GM21423 (cell line): ENCODE results near the gene A3GALT2.
"Not testable (repeated sequence)": the region's sequence is repeated elsewhere in the genome, so short reads cannot be mapped to it uniquely, and the experiment has no call there.

Experiments used
- ATAC-seq: cut with Tn5 transposase; IDR thresholded peaks from one replicate; pipeline ENCODE4 v1.9.1; 2021; ENCODE audit warnings: mild to moderate bottlenecking, moderate library complexity; ENCODE audit not compliant: unreplicated experiment

The A3GALT2 gene

DNA sequence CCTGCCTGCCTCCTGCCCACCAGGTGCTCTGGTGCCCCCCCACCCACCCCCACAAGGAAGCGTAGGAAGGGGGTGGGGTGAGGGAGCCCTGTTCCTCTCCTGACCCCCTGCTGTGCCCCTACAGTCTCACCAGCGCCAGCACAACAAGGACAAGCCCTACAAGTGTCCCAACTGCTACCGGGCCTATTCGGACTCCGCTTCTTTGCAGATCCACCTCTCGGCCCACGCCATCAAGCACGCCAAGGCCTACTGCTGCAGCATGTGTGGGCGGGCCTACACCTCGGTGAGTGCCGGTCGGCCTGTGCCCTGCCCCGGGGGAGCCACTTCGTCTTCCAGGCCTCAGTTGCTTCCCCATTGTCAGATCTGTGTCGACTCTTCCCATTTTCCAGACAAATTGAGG is 25.9 kb downstream of the A3GALT2 start:
- ATAC-seq = no peak

DNA sequence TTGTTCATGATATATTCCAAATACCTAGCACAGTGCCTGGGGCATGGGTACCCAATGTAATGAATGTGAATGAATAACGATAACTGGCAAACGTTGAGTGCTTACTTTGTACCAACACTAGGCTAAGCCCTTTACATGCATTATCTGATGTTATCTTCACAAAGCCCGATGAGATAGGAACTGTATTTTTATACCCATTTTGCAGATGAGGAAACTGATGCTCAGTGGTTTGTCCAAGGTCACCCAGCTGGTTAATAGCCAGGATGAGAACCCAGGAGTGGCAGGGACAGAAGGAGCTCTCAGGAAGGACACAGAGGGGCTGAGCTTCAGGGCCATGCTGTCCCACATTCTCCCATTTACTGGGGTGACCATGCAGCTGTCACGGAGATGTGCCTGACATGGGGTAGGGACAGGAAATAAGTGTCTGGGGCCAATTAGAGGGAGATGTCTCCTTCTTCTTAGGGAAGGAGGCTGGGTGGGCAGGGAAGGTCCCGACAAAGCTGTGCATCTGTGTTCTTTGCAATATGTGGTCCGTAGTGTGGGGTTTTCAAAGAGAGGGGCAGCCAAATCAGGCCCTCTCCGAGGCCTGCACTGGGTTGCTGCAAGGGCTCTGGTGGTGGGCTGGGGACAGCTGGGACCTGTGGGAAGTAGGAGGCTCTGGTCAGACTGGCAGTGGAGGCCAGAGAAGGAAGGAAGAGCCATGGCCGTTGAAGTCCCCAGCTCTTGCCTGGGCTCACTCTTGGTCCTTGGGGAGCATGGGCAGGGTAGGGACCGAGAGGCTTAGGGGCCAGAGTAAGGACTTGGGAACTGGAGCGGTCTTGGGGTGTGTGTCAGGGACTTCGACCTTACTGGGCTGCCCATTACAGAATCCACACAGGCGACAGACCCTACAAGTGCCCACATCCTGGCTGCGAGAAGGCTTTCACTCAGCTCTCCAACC is 26.6 kb downstream of the A3GALT2 start:
- no peak for ATAC-seq

DNA sequence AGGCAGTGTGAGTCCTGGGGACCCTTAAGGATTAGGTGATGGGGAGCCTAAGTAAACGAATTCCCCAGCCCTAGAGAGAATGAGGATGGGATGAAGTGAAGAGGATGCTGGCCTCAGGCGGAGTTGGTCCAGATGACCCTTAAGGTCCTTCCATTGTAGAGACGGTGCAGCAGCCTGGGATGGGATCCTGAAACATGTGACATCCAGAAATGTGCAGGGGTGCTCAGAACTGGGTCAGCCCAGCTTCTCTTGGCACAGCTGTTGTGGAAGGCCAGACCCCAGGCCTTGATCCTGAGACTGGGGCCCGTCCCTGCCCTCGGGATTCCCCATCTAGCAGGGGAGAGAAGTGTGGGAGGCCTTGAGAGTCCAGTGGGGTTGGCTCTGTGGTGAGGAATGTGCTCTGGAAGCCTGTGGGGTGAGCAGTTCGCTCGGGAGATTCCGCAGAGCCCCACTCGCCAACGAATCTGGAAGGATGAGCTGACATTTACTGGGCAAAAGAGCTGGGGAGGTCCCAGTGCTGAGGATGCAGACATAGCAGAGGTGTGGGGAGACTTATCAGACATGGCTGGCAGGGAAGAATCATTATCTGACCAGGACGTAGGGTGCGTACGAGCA is 28.1 kb downstream of the A3GALT2 start:
- ATAC-seq = no peak

DNA sequence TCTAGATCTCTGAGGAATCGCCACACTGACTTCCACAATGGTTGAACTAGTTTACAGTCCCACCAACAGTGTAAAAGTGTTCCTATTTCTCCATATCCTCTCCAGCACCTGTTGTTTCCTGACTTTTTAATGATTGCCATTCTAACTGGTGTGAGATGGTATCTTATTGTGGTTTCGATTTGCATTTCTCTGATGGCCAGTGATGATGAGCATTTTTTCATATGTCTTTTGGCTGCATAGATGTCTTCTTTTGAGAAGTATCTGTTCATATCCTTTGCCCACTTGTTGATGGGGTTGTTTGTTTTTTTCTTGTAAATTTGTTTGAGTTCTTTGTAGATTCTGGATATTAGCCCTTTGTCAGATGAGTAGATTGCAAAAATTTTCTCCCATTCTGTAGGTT is 30.3 kb downstream of the A3GALT2 start:
- not testable (repeated sequence) for ATAC-seq

DNA sequence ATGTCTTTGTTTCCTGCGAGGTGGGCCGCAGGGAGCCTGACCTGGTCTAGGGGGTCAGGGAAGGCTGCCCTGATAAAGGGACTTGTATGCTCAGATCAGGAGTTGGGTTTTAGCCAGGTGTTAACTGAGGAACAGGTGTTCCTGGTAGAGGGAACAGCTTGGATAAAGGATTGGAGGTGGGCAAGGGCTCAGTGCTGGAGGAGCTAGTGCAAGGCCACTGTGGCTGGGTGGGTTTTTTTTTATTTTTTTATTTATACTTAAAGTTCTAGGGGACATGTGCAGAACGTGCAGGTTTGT is 31.1 kb downstream of the A3GALT2 start:
- no peak for ATAC-seq

DNA sequence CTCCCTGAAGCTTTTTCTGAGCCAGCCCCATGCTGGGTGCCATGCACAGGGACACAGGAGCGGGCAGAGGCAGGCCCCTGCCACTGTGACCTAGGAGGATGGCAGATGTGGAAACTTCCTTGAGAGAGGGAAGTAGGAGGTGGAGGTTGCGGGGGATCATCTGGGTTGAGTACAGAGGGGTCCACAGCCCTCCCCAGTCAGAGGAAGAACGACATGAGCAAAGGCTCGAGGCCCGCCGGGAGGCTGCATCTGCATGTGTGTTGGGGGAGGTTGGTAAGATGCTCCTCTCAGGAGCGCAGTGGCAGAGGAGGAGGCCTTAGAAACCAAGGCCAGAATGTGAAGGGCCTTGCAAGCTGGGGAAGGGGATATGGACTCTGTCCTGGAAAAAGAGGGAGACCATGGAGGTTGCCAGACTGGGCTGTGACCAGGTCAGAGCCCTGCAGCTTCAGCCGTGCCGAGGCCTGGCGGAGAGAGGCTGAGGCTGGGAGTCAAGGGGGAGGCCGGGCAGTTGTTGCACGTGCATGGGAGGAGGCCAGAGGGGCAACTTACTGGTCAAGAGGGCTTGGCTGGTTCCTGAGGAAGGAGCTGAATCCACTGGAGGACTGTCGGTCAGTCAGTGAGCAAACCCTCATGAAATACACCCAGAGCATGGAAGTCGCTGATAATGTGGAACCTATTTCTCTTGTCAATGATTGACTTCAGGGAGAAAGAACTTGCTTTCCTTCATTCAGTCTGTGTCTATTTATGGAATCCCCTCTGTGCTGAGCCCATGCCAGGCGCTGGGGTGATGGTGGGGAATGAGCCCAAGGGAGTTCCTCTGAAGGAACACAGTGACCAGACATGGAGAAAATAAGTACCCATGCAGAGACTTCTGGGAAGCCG is 31.7 kb downstream of the A3GALT2 start:
- ATAC-seq = no peak

DNA sequence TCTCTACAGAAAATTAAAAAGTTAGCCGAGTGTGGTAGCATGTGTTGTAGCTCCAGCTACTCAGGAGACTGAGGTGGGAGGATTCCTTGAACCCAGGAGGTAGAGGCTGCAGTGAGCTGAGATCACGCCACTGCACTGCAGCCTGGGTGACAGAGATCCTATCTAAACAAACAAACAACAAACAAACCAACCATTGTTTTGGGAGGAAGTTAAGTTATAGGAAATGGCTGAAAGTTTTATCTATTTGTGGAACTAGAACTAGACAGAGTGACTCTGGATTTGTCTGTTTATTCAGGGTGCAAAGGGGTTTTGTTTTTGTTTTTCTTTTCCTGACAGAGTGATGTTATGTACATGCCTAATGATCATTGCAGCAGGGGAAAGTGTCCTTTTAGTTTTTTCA is 33.6 kb downstream of the A3GALT2 start:
- no peak for ATAC-seq

DNA sequence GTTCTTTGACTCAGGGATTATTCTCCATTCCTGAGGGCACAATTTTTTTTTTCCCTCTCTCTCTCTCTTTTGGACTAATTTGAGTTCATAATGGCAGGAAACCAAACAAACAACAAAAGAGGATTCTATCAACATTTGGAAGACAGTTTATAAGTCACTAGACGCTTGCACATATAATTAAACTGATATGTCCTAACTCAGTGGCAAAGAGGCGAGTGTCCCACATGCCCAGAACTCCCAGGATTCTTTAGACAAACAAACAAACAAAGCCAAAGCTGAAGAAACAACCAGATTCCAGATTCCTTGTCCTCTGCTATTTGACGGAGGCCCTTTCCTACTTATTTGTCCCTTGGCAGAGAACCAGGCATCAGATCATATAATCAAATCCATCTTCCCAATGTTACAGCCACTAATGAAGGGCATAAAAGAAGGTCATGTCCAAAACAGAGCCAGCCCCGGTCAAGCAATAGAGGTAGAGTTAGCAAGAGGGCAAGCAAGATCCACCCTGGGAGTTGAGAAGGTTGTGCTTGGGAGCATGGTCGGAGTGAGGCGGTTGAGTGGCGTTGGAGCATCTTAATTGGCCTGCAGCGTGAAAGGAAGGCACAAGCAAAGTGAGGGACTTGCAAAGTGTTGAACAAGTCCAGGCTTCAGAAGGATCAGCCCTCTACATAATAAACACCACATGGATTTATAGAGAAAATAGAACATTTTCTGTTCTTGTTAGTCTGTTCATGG is 34.3 kb downstream of the A3GALT2 start:
- ATAC-seq = no peak

DNA sequence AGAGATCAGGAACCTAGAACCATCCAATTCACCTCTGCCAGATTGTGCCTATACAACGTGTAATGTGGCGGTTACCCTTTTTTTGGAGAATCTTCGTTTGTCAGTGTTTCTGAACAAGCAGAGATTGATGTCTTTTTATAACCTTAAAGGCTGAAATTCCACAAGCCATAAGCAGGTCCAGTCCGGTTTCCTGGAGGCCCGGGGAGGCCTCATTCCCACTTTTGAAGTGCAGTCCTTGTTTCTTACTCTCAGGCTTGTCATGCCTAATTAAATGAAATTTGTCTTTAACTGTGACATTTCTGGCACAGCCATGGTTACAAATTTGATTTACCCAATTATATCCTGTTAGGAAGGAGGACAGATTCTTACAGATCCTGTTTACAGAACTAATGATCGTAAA is 36.8 kb downstream of the A3GALT2 start:
- no peak for ATAC-seq

DNA sequence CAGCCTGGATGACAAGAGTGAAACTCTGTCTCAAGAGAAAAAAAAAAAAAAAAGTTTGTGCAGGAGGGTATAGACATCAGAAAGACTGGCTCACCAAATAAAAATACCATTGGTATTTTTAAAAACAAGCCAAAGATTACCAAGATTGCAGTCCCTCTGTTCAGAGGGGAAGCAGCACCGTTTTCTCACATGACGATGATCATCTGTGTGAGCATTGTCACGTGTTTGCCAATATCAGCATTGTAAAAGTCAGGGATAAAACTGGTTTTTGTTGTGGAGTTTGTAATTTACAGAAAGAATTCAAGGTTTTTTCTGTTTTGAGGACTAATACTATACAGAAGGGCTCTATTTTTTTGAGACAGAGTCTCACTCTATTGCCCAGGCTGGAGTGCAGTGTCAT is 38.1 kb downstream of the A3GALT2 start:
- no peak for ATAC-seq

DNA sequence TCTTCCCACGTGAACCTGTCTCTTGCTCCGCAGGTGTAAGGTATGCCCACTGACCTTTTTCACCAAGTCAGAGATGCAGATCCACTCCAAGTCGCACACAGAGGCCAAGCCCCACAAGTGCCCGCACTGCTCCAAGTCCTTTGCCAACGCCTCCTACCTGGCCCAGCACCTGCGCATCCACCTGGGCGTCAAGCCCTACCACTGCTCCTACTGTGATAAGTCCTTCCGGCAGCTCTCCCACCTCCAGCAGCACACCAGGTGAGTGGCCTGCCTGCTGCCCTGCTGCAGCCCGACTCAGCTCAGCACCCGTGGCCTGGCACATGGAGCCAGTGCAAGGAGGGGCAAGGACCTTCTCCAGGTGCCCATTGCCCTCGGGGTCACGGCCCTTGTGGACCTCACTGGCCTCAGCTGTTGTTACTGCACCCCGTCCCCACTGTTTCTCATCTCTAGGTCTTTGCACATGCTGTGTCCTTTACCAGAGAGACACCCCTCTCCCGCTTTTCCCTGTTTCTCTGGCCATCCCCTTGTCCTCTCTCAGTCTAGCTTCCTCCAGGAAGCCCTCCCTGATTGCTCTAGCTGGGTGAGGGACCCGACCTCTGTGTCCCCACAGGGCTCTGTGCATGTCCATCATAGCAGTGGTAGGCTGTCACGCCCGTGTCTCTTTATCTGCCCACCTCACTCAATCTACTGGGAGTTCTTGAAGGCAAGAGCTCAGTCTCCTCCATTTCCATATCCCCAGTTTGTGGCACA is 39.2 kb downstream of the A3GALT2 start:
- no peak for ATAC-seq

DNA sequence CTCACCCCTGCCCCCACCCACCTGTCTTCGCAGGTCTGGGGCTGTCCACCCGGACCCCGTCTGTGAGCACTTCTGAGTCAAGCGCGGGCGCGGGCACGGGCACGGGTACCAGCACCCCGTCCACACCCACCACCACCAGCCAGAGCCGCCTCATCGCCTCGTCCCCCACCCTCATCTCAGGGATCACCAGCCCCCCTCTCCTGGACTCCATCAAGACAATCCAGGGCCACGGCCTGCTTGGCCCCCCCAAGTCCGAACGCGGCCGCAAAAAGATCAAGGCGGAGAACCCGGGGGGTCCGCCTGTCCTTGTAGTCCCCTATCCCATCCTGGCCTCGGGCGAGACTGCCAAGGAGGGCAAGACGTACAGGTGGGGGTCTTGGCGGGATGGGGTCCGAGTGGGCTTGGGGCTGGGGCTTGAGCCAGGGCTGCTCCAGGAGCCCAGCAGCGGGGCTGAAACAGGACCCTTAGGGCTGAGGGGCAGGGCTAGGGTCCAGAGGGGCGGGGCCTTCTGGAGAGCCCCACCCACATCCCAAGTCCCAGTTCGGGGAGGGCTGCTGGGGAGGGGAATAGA is 40.7 kb downstream of the A3GALT2 start:
- ATAC-seq = no peak

DNA sequence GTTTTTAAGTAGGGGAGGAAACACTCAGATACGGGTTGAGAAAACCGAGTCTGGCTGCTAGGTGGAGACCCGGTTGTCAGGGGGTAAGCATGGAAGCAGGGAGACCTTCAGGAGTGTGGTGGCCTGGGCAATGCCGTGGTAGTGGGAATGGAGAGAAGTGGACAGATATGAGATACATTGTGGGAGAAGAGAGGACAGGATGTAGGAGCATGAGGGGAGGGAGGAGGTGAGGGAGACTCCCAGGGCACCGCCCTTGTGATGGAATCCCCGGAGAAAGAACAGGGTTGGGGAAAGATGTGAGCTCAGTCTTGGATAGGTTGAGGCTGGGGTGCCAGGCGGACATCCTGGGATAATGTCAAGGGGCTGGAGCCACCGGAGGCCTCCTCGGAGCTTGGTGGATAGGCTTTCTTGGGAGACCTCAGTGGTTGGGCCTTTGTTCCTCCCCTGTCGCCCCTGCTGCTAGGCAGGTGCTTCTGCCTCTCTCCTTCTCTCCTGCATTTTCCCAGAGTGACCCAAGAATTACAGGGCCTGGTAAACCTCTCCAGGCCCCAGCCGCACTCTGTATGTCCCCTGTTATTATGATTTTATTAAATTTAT is 43.3 kb downstream of the A3GALT2 start:
- no peak for ATAC-seq

DNA sequence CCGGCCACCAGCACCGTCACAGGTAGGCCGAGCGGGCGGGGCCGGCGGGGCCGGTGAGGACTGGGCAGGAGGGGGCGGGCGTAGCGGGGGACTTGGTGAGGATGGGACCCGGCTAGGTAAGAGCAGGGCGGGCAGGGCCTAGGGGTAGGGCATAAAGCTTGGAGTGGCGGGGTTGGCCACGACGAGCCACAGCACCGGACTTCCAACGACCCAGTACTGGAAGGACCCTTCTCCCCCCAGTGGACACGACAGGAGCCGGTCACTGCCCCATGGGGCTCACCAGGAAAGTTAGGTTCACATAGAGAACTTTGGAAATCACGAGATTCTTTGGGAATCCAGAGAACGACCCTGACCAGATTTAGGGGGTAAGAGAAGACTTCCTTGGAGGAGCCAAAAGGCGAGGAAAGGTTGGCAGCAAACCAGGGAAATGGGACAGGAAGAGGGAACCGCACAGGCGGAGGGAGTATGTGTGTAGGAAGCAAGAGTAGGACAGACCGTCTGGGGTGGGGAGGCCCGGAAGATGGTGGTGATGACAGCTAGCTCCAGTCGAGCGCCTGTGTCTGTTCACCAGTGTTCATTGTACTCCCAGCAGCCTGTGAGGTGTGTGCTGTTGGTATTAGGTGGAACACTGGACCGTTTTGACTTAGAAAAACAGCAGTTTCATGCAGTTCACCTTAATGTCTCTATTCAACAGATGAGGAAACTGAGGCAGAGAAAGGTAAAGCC is 44.2 kb downstream of the A3GALT2 start:
- ATAC-seq = no peak

DNA sequence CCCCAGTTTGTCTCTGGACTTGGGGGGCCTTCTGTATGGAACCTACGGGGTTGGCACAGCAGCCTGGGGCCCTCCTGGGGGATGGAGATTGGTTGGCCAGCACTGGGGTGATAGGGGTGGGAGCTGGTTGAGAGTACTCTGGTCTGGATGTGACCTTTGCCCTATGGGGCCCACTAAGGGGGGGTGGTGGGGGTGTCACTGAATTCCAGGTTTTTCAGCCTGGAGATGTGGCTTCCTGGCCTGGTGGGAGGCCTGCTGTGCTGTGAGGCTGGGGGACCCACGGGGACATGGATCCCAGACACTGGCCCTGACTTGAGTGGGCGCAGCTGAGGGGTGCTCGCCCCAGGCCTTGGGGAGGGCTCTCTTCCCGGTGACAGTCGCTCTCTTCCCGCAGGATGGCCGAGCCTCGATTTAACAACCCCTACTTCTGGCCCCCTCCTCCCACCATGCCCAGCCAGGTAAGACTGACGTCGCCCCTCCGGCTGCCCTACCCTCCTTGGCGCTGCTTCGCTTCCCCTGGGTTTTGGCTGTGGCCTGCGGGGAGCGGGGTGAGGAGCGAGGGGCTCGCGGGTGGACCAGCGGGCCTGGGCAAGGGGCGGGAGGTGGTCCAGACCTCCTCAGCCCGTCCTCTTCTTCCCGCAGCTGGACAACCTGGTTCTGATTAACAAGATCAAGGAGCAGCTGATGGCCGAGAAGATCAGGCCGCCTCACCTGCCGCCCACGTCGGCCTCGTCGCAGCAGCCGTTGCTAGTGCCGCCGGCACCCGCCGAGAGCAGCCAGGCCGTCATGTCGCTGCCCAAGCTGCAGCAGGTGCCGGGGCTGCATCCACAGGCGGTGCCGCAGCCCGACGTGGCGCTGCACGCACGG is 45.0 kb downstream of the A3GALT2 start:
- ATAC-seq = no peak

DNA sequence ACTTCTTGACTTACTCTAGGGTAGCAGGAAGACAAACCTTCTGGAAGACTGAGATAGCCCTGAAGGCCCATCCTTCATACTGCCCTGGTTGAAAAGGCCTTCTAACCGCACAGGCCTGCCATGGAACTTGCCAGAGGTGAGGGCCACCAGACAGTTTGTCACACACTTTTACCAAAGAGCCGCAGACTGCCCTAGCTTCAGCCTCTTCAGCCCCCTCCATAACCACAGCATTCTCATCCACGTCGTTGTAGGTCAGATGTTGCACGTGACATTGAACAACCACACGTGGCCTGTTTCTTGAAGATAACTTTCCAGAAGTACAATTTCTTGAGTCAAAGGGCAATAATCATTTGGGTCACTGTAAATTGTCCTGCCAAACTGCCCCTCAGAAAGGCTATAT is 45.7 kb downstream of the A3GALT2 start:
- no peak for ATAC-seq

DNA sequence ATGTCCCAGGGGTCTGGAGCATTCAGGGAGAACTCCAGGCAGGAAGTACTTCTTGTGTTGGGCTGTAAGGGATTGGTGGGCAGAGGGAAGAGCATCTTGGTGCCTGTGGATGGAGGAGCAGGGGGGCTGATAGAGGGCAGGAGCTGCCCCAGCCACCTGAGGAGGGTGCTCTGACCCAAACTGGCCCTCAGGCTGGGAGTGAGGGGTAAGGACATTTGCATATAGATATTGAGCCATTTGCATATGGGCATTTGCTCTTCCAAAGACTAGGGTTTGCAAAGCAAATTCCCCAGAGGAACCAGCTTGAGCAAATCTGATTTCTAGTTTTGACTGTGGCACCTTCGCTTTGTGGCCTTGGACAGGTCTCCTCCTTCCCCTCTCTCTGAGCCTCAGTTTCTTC is 46.5 kb downstream of the A3GALT2 start:
- no peak for ATAC-seq

DNA sequence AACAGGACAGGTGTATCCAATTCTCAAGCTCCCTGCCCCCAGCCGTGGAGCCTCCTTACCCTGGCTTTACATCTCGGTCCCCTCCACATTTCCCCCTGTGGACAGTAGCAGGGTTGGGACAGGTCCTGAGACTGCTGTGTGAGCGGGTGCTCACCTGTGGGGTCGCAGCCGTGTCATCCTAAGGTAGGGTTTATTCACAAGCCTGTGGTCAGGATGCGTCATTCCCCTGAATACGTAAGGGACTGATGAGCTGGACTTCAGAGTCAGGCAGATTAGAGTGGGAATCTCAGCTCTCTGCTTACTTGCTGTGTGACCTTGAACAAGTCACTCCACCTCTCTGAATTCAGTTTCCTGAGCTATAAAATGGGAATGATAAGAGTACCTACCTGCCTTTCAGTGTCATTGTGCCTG is 46.9 kb downstream of the A3GALT2 start:
- ATAC-seq = no peak
